Gastroesophageal sphincter (tissue), 4 donors: Measurements from ENCODE around the gene JDP2. TPM values are rescaled to one million over a fixed set of nuclear protein-coding genes. Genes with fewer than 3 reads are reported as not detected.
A peak's percentile ranks its signal among the peaks of the same experiment; 100 is the strongest.

Experiments used
- ATAC-seq: fragments of 150-250 bp; one replicate; pipeline ENCODE4 v1.9.1; 2016; ENCODE audit warnings: mild to moderate bottlenecking, moderate library complexity
- H3K27ac ChIP-seq, 4 donors: fragments of 200-600 bp; sonication (generic) in 3 of 4; 1 replicate in 3 of 4; 2 replicates in 1 of 4; pipeline ENCODE4 v1.5.1; 2016 to 2019
- H3K27me3 ChIP-seq: fragments of 200-600 bp; sonication (generic); one replicate; pipeline ENCODE4 v1.5.1; 2019
- H3K36me3 ChIP-seq, 2 donors: fragments of 200-600 bp; sonication (generic); one replicate each; pipeline ENCODE4 v1.5.1; 2019; ENCODE audit warnings: control low read depth in 1 of 2
- H3K4me1 ChIP-seq, 3 donors: fragments of 200-600 bp; sonication (generic); 1 replicate in 2 of 3; 2 replicates in 1 of 3; pipeline ENCODE4 v1.5.1; 2016 to 2019; ENCODE audit warnings: control low read depth in 2 of 3
- H3K4me3 ChIP-seq, 2 donors: fragments of 200-600 bp; sonication (generic); one replicate each; pipeline ENCODE4 v1.5.1; 2019; ENCODE audit warnings: mild to moderate bottlenecking in 1 of 2, moderate library complexity in 1 of 2
- H3K9me3 ChIP-seq, 3 donors: fragments of 200-600 bp; sonication (generic); one replicate each; pipeline ENCODE4 v1.5.1; 2017 to 2019; ENCODE audit warnings: control low read depth in 2 of 3
- EP300 ChIP-seq: sonication (generic); formaldehyde crosslinking; IDR thresholded peaks from one replicate; pipeline ENCODE4 v1.6.1; 2017; ENCODE audit warnings: antibody characterized with exemption, mild to moderate bottlenecking
- POLR2A ChIP-seq, 2 donors: fragments of 450-650 bp; IDR thresholded peaks; one replicate each; pipeline ENCODE4 v1.6.1; 2017; ENCODE audit warnings: antibody characterized with exemption in 2 of 2, mild to moderate bottlenecking in 2 of 2, moderate library complexity in 1 of 2
- POLR2AphosphoS5 ChIP-seq: sonication (generic); formaldehyde crosslinking; IDR thresholded peaks from one replicate; pipeline ENCODE4 v1.6.1; 2017; ENCODE audit warnings: antibody characterized with exemption
- WGBS, 2 donors: methylation state at CpG; one replicate each; pipeline ENCODE4 v1.1.5; 2018; ENCODE audit warnings: low coverage in 1 of 2; 5-methylcytosine and 5-hydroxymethylcytosine counted together
- total RNA-seq, 4 donors: library from RNA; depleted of rRNA; stranded (reverse); fragments of >200 nt; gene quantifications; one replicate each; pipeline ENCODE4 v1.1.0, GENCODE V29; 2016
- TF ChIP-seq, protein P1 (sequence below), 4 experiments: fragments of 200-600 bp in 2 of 4; fragments of 450-650 bp in 2 of 4; sonication (generic) in 1 of 4; IDR thresholded peaks; one replicate each; pipeline ENCODE4 v1.5.1; 2017 to 2019; ENCODE audit warnings: antibody characterized with exemption in 4 of 4, mild to moderate bottlenecking in 2 of 4, moderate library complexity in 2 of 4

JDP2 gene
- total RNA-seq, 4 donors from 2014 or later: 55.6 to 90.0 (median 70.8) TPM

DNA sequence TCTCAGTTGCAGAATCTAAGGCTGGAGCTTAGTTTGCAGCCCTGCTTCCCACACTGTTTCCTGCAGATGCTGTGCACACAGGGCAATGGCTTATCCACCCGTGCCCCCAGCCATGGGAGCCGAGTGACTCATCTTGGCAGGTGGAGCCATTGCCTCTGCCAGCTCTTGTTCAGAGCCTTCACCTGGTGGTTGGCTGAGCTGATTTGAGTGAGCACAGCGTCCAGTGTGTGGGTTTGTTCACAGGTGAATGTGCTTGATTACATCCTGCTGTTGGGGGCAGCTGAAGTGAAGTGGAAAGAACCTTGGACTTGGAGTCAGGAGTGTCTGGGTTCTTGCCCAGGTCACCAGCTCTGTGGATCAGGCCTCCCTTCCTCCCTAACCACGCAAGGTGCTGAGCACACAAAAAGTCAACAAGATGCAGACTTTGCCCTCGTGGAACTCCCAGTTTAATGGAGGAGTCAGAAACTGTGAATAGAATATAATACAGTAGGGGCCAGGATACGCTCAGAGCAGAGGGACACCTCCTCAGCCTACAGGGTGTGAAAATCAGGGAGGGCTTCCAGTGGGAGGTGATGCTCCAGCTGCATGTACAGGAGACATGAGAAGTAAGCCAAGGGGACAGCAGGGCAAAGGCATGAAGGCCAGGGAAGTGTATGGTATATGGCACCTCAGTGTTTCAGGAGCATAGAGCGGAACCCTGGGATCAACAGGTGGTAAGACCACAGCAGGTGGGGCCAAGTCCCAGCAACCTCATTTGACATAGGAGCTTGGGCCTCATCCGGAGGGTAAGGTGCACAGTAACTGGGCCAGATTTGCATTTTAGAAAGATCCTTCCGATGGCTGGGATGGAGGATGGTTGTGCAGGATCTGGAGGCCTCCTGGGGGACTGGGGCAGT is 22.8 kb downstream of the JDP2 start:
- WGBS, 2 donors: 80 to 90% methylated on average over 4 of the region's 9 CpGs
- Histone ChIP-seq H3K4me1 (peaks cover 26 to 94% (median 77%) of the 10 kb centered on the region in 3 donors), H3K36me3 (no peaks in the 10 kb centered on the region), H3K4me3 (no peak overlapping the region), H3K9me3 (no peaks in the 10 kb centered on the region), H3K27ac (peak overlapping the region in 3 of 4 donors; percentile 64 to 83 (median 82)), H3K27me3 (no peaks in the 10 kb centered on the region)
- no peak for TF ChIP-seq POLR2A (IDR thresholded peaks at IDR 0.05)
- no peak for TF ChIP-seq EP300
- TF ChIP-seq, protein P1, sequence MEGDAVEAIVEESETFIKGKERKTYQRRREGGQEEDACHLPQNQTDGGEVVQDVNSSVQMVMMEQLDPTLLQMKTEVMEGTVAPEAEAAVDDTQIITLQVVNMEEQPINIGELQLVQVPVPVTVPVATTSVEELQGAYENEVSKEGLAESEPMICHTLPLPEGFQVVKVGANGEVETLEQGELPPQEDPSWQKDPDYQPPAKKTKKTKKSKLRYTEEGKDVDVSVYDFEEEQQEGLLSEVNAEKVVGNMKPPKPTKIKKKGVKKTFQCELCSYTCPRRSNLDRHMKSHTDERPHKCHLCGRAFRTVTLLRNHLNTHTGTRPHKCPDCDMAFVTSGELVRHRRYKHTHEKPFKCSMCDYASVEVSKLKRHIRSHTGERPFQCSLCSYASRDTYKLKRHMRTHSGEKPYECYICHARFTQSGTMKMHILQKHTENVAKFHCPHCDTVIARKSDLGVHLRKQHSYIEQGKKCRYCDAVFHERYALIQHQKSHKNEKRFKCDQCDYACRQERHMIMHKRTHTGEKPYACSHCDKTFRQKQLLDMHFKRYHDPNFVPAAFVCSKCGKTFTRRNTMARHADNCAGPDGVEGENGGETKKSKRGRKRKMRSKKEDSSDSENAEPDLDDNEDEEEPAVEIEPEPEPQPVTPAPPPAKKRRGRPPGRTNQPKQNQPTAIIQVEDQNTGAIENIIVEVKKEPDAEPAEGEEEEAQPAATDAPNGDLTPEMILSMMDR (IDR thresholded peaks at IDR 0.05): no peak
- TF ChIP-seq POLR2AphosphoS5: peak; percentile 79
- ATAC-seq: no peak

DNA sequence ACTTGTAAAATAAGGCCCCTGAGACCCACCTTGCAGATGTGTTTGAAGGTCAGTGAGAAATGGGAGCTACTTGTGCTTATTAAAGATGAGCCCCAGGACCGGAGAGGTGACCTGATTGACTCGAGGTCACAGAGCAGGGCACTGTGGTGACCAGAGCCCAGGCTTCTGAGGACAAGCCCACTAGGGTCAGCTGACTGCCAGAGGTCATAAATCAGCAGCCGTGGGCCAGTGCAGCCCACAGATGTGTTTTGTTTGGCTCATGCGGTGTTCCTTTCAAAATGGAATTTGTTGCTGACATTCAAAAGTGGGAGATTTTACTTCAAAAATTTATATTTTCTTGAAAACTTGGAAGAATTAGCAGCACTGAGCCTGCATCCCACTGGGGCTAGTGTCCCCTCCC is 24.5 kb downstream of the JDP2 start:
- Histone ChIP-seq H3K36me3 (no peaks in the 10 kb centered on the region), H3K27ac (peak overlapping the region; percentile 47 to 92 (median 82)), H3K4me1 (peaks cover 29 to 100% (median 94%) of the 10 kb centered on the region in 3 donors), H3K9me3 (no peaks in the 10 kb centered on the region), H3K4me3 (no peak overlapping the region), H3K27me3 (no peaks in the 10 kb centered on the region)
- 20 to 26% methylated on average over 3 to 4 of the region's 4 CpGs for WGBS, 2 donors
- no peak for TF ChIP-seq POLR2AphosphoS5
- TF ChIP-seq, protein P1 (IDR thresholded peaks at IDR 0.05): no peak
- no peak for TF ChIP-seq EP300
- no peak for TF ChIP-seq POLR2A (IDR thresholded peaks at IDR 0.05)
- ATAC-seq: peak; percentile 9

DNA sequence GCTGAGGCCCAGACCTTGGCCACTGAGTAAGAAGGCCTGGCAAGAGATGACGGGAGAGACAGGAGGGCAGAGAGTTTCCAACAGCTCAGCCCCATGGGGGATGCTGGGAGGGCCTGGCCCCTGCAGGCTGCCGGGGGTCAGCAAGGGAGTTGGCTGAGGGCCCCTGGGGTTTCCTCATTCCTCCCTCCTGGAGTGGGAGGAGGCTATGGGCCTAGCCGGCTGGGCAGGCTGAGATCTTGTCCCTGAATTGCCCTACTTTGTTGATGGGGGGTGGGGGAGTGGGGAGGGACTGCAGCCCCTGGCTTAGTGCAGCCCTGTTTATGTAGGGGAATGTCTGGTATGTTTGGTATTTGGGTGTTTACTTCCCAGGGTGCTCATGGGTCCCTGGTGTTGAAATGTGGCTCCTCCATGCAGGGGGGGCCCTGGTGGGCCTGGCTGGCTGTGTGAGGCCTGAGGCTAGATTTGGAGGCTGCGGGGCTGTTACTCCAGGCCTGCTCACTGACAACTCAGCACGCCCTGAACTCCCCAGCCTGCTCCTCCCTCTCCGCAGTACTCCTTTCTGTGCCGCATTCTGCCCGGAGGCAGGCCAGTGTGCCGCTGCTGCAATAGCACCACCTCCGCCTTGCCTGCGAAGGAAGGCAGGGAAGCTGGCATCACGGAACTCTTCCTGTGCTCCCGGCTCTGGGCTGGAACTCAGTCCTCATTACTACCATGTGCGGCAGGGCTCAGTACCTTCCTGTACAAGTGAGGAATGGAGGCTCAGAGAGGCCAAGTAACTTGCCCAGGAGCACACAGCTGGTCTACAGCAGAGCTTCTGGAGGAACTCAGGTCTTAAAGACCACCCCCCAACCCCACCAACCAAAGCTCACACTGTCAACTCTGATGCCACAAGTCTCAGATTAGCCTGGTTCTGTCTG is 25.3 kb downstream of the JDP2 start:
- 10% methylated on average over 2 of the region's 14 CpGs; no CpG with 5 or more reads in 1 of the 2 donors for WGBS, 2 donors
- Histone ChIP-seq H3K27ac (peak overlapping the region; percentile 47 to 92 (median 82)), H3K9me3 (no peaks in the 10 kb centered on the region), H3K4me1 (peaks cover 29 to 100% (median 92%) of the 10 kb centered on the region in 3 donors), H3K36me3 (no peaks in the 10 kb centered on the region), H3K4me3 (peak overlapping the region in 1 of 2 donors; percentile 3), H3K27me3 (no peaks in the 10 kb centered on the region)
- peak; percentile 83 for ATAC-seq
- TF ChIP-seq EP300: no peak
- peak; percentile 83 for TF ChIP-seq POLR2AphosphoS5
- no peak for TF ChIP-seq POLR2A (IDR thresholded peaks at IDR 0.05)
- TF ChIP-seq, protein P1 (IDR thresholded peaks at IDR 0.05): peak in 1 of 4 experiments; percentile 15

DNA sequence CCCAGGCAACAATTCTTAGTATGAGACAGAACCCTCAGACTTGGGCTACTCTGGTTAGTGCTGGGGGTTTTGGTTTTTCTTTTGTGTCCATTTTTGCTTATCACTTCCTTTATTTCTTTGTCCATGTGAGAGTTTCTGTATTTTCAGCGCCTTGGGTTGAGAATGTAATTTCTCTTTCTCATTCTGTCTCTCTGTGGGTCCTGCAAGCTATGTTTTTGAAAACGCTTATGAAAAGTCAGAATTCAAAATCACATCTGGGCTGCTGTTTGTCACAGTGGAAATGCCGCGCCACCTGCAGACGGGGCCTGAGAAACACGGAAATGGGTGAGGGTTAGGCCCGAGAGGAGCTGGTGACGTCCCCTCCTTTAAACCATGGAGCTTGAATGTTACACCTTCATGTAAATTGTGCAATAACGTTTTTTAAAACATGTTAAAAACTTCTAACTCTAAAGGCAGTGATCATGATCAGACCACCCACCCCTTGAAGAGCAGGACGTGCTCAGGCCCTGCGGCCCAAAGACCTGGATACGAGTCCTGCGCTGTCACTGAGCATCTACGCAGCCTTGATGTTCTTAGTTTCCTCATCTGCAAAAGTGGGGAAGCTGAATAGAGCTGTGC is 26.1 kb downstream of the JDP2 start:
- Histone ChIP-seq H3K4me3 (no peak overlapping the region), H3K4me1 (peaks cover 29 to 100% (median 88%) of the 10 kb centered on the region in 3 donors), H3K9me3 (no peaks in the 10 kb centered on the region), H3K27me3 (no peaks in the 10 kb centered on the region), H3K27ac (peak overlapping the region; percentile 47 to 92 (median 82)), H3K36me3 (no peaks in the 10 kb centered on the region)
- 69 to 74% methylated on average over 8 to 9 of the region's 14 CpGs for WGBS, 2 donors
- no peak for ATAC-seq
- no peak for TF ChIP-seq POLR2AphosphoS5
- no peak for TF ChIP-seq EP300
- TF ChIP-seq POLR2A (IDR thresholded peaks at IDR 0.05): no peak
